HCT116 (cell line): ENCODE measurements around the gene ZBTB16.

Source experiments
- CEBPB ChIP-seq: IDR thresholded peaks from 2 replicates; pipeline ENCODE4 v1.6.1; 2012; ENCODE audit warnings: low read depth
- CTCF ChIP-seq, 3 experiments: fragments of 200-600 bp in 1 of 3; sonication (generic) in 1 of 3; IDR thresholded peaks in 2 of 3; conservative IDR thresholded peaks in 1 of 3; 2 replicates each; pipeline ENCODE4 v1.5.1; 2012 to 2017; ENCODE audit warnings: low read depth in 2 of 3, low read length in 2 of 3, antibody characterized with exemption in 1 of 3, borderline replicate concordance in 1 of 3, control low read depth in 1 of 3, mild to moderate bottlenecking in 1 of 3, mixed read lengths in 1 of 3, mixed run types in 1 of 3, moderate library complexity in 1 of 3; ENCODE audit not compliant: insufficient read depth in 1 of 3
- EGR1 ChIP-seq: IDR thresholded peaks from 2 replicates; pipeline ENCODE4 v1.6.1; 2012; ENCODE audit warnings: low read depth
- EZH2phosphoT487 ChIP-seq: fragments of 200-600 bp; IDR thresholded peaks from 2 replicates; pipeline ENCODE4 v1.6.1; 2018; ENCODE audit warnings: antibody characterized with exemption, borderline replicate concordance
- POLR2AphosphoS5 ChIP-seq: IDR thresholded peaks from 2 replicates; pipeline ENCODE4 v1.6.1; 2011; ENCODE audit warnings: mild to moderate bottlenecking, low read depth, low read length, moderate library complexity
- REST ChIP-seq: IDR thresholded peaks from 2 replicates; pipeline ENCODE4 v1.6.1; 2012; ENCODE audit warnings: low read depth
- SIN3A ChIP-seq: IDR thresholded peaks from 2 replicates; pipeline ENCODE4 v1.6.1; 2012; ENCODE audit warnings: low read depth
- YY1 ChIP-seq: IDR thresholded peaks from 2 replicates; pipeline ENCODE4 v1.6.1; 2011; ENCODE audit warnings: low read length, low read depth, moderate library complexity, mild to moderate bottlenecking; ENCODE audit not compliant: insufficient replicate concordance; ENCODE audit errors: extremely low read depth

GRCh38 chr11:114092953-114093352 is 33.4 kb downstream of the ZBTB16 start:
- TF ChIP-seq CTCF (IDR thresholded peaks at IDR 0.05 in 2 of 3, conservative IDR thresholded peaks at IDR 0.05 in 1 of 3; ENCODE audit: borderline replicate concordance in 1 of 3, insufficient read depth in 1 of 3, low read depth in 2 of 3, low read length in 2 of 3) (no peak), POLR2AphosphoS5 (no peak), REST (no peak), EZH2phosphoT487 (no peak), CEBPB (no peak), EGR1 (no peak), SIN3A (no peak), YY1 (no peak)
